ENCODE results near the gene KCNIP3. TPM values are rescaled to one million over a fixed set of nuclear protein-coding genes. Genes with fewer than 3 reads are reported as not detected.

Gene KCNIP3
- total RNA-seq, 1 donor from 2014 or later: 7.3 TPM

DNA sequence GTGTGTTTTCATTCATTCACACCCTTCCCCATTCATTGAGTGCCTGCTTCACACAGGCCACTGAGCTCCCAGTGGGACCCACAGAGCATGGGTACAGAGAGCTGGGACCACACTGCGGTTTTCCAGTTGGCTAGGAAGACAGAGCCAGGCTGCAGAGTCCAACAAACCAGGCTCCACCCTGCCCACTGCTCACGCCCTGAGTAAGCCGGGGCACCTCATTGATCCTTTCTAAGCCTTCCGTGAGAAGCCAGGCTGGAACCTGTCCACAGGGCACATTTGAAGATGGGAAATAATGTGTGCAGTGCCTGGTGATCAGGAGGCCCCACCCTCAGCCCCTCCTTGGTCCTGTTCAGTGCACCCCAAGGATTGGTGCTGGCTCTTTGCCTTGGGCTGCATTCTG, 13.5 kb downstream of the KCNIP3 start:
- Mint-ChIP-seq H3K36me3 (ENCODE audit: unreplicated experiment) (no peaks in the 10 kb centered on the region), H3K27me3 (ENCODE audit: unreplicated experiment) (peaks cover 14% of the 10 kb centered on the region), H3K9me3 (ENCODE audit: unreplicated experiment) (peaks cover 10% of the 10 kb centered on the region), H3K4me3 (ENCODE audit: unreplicated experiment) (no peak overlapping the region), H3K4me1 (ENCODE audit: low read depth, unreplicated experiment) (peaks cover 15% of the 10 kb centered on the region), H3K27ac (ENCODE audit: unreplicated experiment) (no peak overlapping the region)
- no peak for DNase-seq
- TF ChIP-seq CTCF (IDR thresholded peaks at IDR 0.05; ENCODE audit: partially characterized antibody, unreplicated experiment): no peak

DNA sequence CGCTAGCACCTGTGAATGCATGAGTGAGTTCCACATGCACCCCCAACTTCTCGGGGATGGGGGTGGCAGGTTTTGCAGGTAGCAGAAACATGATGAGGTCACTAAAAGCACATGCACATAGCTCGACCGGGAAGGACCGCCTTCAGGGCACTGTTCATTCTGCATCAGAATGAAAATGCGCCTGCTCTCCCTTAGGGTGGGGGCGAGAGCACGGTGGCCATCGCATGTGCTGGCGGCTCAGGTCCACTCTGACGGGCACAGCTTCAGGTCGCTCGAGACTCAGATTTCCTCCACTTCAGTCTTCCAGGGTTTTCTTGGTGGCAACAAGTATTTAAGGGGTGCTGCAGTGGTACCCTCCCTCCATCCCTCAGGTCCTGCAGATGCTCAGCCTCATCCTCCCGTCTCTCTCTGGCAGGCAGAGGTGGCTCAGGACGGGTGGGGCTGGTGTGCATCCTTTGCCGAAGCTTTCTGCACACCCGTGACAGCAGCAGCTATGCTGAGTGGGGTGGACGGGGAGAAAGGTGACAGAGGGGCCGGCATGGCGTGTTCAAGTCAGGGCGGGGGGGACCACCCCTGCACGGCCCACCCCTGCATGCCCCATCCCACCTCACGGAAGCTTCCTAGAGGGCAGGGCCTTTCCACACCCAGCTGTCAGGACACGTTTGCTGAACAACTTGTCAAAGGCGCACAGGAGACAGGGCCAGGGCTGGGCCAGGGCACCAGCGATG, 14.8 kb downstream of the KCNIP3 start:
- no peak for TF ChIP-seq CTCF (IDR thresholded peaks at IDR 0.05; ENCODE audit: partially characterized antibody, unreplicated experiment)

GRCh38 chr2:95312543-95313201, 15.5 kb downstream of the KCNIP3 start:
- Mint-ChIP-seq H3K27ac (ENCODE audit: unreplicated experiment) (peak overlapping the region; percentile 12), H3K27me3 (ENCODE audit: unreplicated experiment) (peaks cover 9% of the 10 kb centered on the region), H3K4me3 (ENCODE audit: unreplicated experiment) (no peak overlapping the region)

More for the DNA sequence above, 14.8 kb downstream of the KCNIP3 start:
- Mint-ChIP-seq H3K4me1 (ENCODE audit: low read depth, unreplicated experiment) (peaks cover 16% of the 10 kb centered on the region), H3K4me3 (ENCODE audit: unreplicated experiment) (no peak overlapping the region), H3K27ac (ENCODE audit: unreplicated experiment) (no peak overlapping the region), H3K36me3 (ENCODE audit: unreplicated experiment) (no peaks in the 10 kb centered on the region), H3K27me3 (ENCODE audit: unreplicated experiment) (peaks cover 10% of the 10 kb centered on the region), H3K9me3 (ENCODE audit: unreplicated experiment) (peaks cover 10% of the 10 kb centered on the region)
- no peak for DNase-seq

GRCh38 chr2:95313296-95314131, 16.4 kb downstream of the KCNIP3 start:
- no peaks in the 10 kb centered on the region for H3K36me3 Mint-ChIP-seq (ENCODE audit: unreplicated experiment)
- H3K4me1 Mint-ChIP-seq (ENCODE audit: low read depth, unreplicated experiment): peaks cover 11% of the 10 kb centered on the region
- no peak overlapping the region for H3K4me3 Mint-ChIP-seq (ENCODE audit: unreplicated experiment)
- TF ChIP-seq CTCF (IDR thresholded peaks at IDR 0.05; ENCODE audit: partially characterized antibody, unreplicated experiment): no peak
- no peak for DNase-seq
- peak overlapping the region; percentile 29 for H3K27ac Mint-ChIP-seq (ENCODE audit: unreplicated experiment)
- H3K27me3 Mint-ChIP-seq (ENCODE audit: unreplicated experiment): peaks cover 4% of the 10 kb centered on the region
- peaks cover 7% of the 10 kb centered on the region for H3K9me3 Mint-ChIP-seq (ENCODE audit: unreplicated experiment)

More at GRCh38 chr2:95312543-95313201, 15.5 kb downstream of the KCNIP3 start:
- Mint-ChIP-seq H3K9me3 (ENCODE audit: unreplicated experiment) (peaks cover 10% of the 10 kb centered on the region), H3K4me1 (ENCODE audit: low read depth, unreplicated experiment) (peaks cover 16% of the 10 kb centered on the region), H3K36me3 (ENCODE audit: unreplicated experiment) (no peaks in the 10 kb centered on the region)
- TF ChIP-seq CTCF (IDR thresholded peaks at IDR 0.05; ENCODE audit: partially characterized antibody, unreplicated experiment): no peak
- DNase-seq: no peak
